Mesenchymal stem cell (in vitro differentiated cells and primary cell): ENCODE data around the gene PPP6R3.
A peak's percentile ranks its signal among the peaks of the same experiment; 100 is the strongest.

ENCODE experiments used
- DNase-seq: peaks from one replicate; pipeline ENCODE4 v3.0.0-alpha.2; 2013
- H2AFZ ChIP-seq: one replicate; pipeline ENCODE4 v1.6.1; 2013; ENCODE audit warnings: low read depth, mild to moderate bottlenecking, control low read depth, inconsistent platforms, low read length, moderate library complexity
- H2AK5ac ChIP-seq: 2 replicates; pipeline ENCODE4 v1.6.1; 2013; ENCODE audit warnings: low read length, moderate library complexity, mild to moderate bottlenecking, inconsistent platforms; ENCODE audit not compliant: severe bottlenecking
- H2BK120ac ChIP-seq: one replicate; pipeline ENCODE4 v1.6.1; 2013; ENCODE audit warnings: low read depth, mild to moderate bottlenecking, inconsistent platforms, low read length, moderate library complexity
- H2BK12ac ChIP-seq, 2 experiments: one replicate each; pipeline ENCODE4 v1.6.1; 2013; ENCODE audit warnings: inconsistent platforms in 2 of 2, low read length in 2 of 2, mild to moderate bottlenecking in 2 of 2, moderate library complexity in 2 of 2, control low read depth in 1 of 2
- H2BK15ac ChIP-seq: one replicate; pipeline ENCODE4 v1.6.1; 2013; ENCODE audit warnings: mild to moderate bottlenecking, low read depth, inconsistent platforms; ENCODE audit not compliant: poor library complexity, severe bottlenecking
- H2BK5ac ChIP-seq: 2 replicates; pipeline ENCODE4 v1.6.1; 2013; ENCODE audit warnings: low read depth, mild to moderate bottlenecking, low read length, control low read depth, inconsistent platforms; ENCODE audit not compliant: poor library complexity, severe bottlenecking
- H3K14ac ChIP-seq, 2 experiments: one replicate each; pipeline ENCODE4 v1.6.1; 2013; ENCODE audit warnings: inconsistent platforms in 2 of 2, low read length in 2 of 2, control low read depth in 1 of 2, mild to moderate bottlenecking in 1 of 2, moderate library complexity in 1 of 2
- H3K18ac ChIP-seq, 2 experiments: one replicate each; pipeline ENCODE4 v1.6.1; 2013; ENCODE audit warnings: inconsistent platforms in 2 of 2, low read length in 2 of 2, control low read depth in 1 of 2, low read depth in 1 of 2, mild to moderate bottlenecking in 1 of 2
- H3K23ac ChIP-seq, 2 experiments: one replicate each; pipeline ENCODE4 v1.6.1; 2013; ENCODE audit warnings: inconsistent platforms in 2 of 2, low read length in 2 of 2, mild to moderate bottlenecking in 2 of 2, moderate library complexity in 2 of 2, control low read depth in 1 of 2
- H3K27ac ChIP-seq: 2 replicates; pipeline ENCODE4 v1.5.1; 2013; ENCODE audit warnings: mild to moderate bottlenecking, moderate library complexity, low read length, control low read depth, inconsistent platforms; ENCODE audit not compliant: poor library complexity, severe bottlenecking
- H3K27me3 ChIP-seq, 2 experiments: 2 replicates each; pipeline versions ENCODE4 v1.6.1 to v1.7.0; 2013; ENCODE audit warnings: low read length in 2 of 2, mild to moderate bottlenecking in 2 of 2, moderate library complexity in 2 of 2, control low read depth in 1 of 2, inconsistent platforms in 1 of 2; ENCODE audit not compliant: control insufficient read depth in 1 of 2, insufficient read depth in 1 of 2
- H3K36me3 ChIP-seq, 2 experiments: 2 replicates each; pipeline versions ENCODE4 v1.6.1 to v1.7.0; 2013; ENCODE audit warnings: low read length in 2 of 2, control low read depth in 1 of 2, inconsistent platforms in 1 of 2, low read depth in 1 of 2, mild to moderate bottlenecking in 1 of 2; ENCODE audit not compliant: insufficient read depth in 2 of 2, control insufficient read depth in 1 of 2
- H3K4ac ChIP-seq, 2 experiments: one replicate each; pipeline ENCODE4 v1.6.1; 2013; ENCODE audit warnings: inconsistent platforms in 2 of 2, low read length in 2 of 2, mild to moderate bottlenecking in 2 of 2, moderate library complexity in 2 of 2, control low read depth in 1 of 2, low read depth in 1 of 2
- H3K4me1 ChIP-seq: 2 replicates; pipeline ENCODE4 v1.6.1; 2013; ENCODE audit warnings: low read depth, low read length, control low read depth; ENCODE audit not compliant: control insufficient read depth, insufficient read depth
- H3K4me2 ChIP-seq: 2 replicates; pipeline ENCODE4 v1.6.1; 2013; ENCODE audit warnings: low read length, mild to moderate bottlenecking, inconsistent platforms; ENCODE audit not compliant: poor library complexity, severe bottlenecking
- H3K4me3 ChIP-seq, 2 experiments: 2 replicates each; pipeline versions ENCODE4 v1.5.1 to v1.7.0; 2013; ENCODE audit warnings: low read length in 2 of 2, mild to moderate bottlenecking in 2 of 2, control low read depth in 1 of 2, low read depth in 1 of 2; ENCODE audit not compliant: insufficient read depth in 1 of 2
- H3K79me1 ChIP-seq: replicated peaks from 2 replicates; pipeline ENCODE4 v1.6.1; 2013; ENCODE audit warnings: mild to moderate bottlenecking, control low read depth, low read length, inconsistent platforms; ENCODE audit not compliant: poor library complexity, severe bottlenecking
- H3K9ac ChIP-seq: 2 replicates; pipeline ENCODE4 v1.7.0; 2013; ENCODE audit warnings: mild to moderate bottlenecking, low read length, moderate library complexity
- H3K9me3 ChIP-seq: 2 replicates; pipeline ENCODE4 v1.7.0; 2013; ENCODE audit warnings: mild to moderate bottlenecking, low read length; ENCODE audit not compliant: control insufficient read depth
- H4K8ac ChIP-seq: one replicate; pipeline ENCODE4 v1.6.1; 2013; ENCODE audit warnings: inconsistent platforms, mild to moderate bottlenecking, low read length, moderate library complexity
- H4K91ac ChIP-seq: one replicate; pipeline ENCODE4 v1.6.1; 2013; ENCODE audit warnings: mild to moderate bottlenecking, low read length, inconsistent platforms
- WGBS: methylation state at CpG from one replicate; pipeline ENCODE4 v1.1.7; 2013; ENCODE audit warnings: mixed read lengths; 5-methylcytosine and 5-hydroxymethylcytosine counted together

PPP6R3 gene

DNA sequence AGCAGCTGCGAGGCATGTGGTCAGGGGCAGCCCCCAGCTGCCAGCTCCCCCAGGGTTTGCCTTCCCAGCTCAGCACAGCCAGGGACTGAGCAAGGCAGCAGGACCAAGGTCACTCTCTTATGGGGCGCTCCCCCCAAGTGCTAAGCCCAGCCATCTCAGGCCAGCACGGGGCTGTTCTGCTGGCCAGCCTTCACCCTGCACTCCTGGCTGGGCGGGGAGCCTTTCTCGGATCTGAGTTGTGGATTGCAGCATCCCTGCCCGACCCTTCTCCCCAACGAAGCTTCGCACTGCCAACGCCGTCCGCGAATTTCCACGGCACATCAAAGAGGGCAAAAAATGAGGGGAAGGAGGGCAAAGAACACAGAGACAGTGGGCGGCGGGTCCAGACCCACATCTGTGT, 181.3 kb downstream of the PPP6R3 start:
- no peak for DNase-seq
- H3K9ac ChIP-seq: no peak overlapping the region
- WGBS: 93% methylated on average over 15 of the region's 15 CpGs
- no peak overlapping the region for H3K23ac ChIP-seq
- no peak overlapping the region for H2AK5ac ChIP-seq
- H3K14ac ChIP-seq: no peak overlapping the region
- no peak overlapping the region for H3K18ac ChIP-seq
- H4K8ac ChIP-seq: no peak overlapping the region
- no peaks in the 10 kb centered on the region for H3K79me1 ChIP-seq
- H3K27ac ChIP-seq: no peak overlapping the region
- no peak overlapping the region for H2BK15ac ChIP-seq
- H3K4me2 ChIP-seq: no peak overlapping the region
- H3K4me3 ChIP-seq: no peak overlapping the region
- H3K4me1 ChIP-seq: no peaks in the 10 kb centered on the region
- peaks cover 0 to 2% of the 10 kb centered on the region in 2 experiments for H3K36me3 ChIP-seq
- no peak overlapping the region for H3K4ac ChIP-seq
- H3K9me3 ChIP-seq: peaks cover 11% of the 10 kb centered on the region
- H4K91ac ChIP-seq: no peak overlapping the region
- H2BK12ac ChIP-seq: no peak overlapping the region
- H2BK120ac ChIP-seq: no peak overlapping the region
- H2AFZ ChIP-seq: no peak overlapping the region
- peaks cover 26 to 58% of the 10 kb centered on the region in 2 experiments for H3K27me3 ChIP-seq
- no peak overlapping the region for H2BK5ac ChIP-seq

DNA sequence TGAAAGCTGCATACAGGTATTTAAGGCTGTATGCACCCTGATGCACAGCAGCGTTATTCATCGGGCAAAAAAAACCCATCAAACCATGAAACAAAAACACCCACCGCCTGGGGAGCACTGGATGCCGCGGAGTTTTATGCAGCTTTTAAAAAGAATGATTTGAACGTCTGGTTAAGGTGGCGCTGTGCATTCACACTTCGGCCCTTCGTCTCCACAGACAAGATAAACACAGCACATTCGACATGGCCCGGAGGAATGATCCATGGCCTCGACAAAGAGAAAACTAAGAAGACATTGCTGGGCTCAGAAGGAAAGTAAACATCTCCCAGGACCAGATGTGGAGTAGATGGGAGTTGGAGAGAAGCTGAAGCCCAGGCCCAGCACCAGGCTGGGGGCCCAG, 183.0 kb downstream of the PPP6R3 start:
- H3K36me3 ChIP-seq: peaks cover 0 to 2% of the 10 kb centered on the region in 2 experiments
- H3K27me3 ChIP-seq: peaks cover 38 to 73% of the 10 kb centered on the region in 2 experiments
- no peak overlapping the region for H3K14ac ChIP-seq
- H2BK5ac ChIP-seq: no peak overlapping the region
- no peak overlapping the region for H2BK15ac ChIP-seq
- H3K4me1 ChIP-seq: no peaks in the 10 kb centered on the region
- H3K23ac ChIP-seq: no peak overlapping the region
- no peaks in the 10 kb centered on the region for H3K79me1 ChIP-seq
- H3K18ac ChIP-seq: peak overlapping the region in 1 of 2 experiments; percentile 8
- H4K91ac ChIP-seq: no peak overlapping the region
- WGBS: 66% methylated on average over 12 of the region's 12 CpGs
- H3K27ac ChIP-seq: no peak overlapping the region
- H3K4ac ChIP-seq: no peak overlapping the region
- H3K4me2 ChIP-seq: no peak overlapping the region
- peaks cover 21% of the 10 kb centered on the region for H3K9me3 ChIP-seq
- no peak overlapping the region for H3K9ac ChIP-seq
- H2BK12ac ChIP-seq: no peak overlapping the region
- no peak overlapping the region for H4K8ac ChIP-seq
- no peak overlapping the region for H2BK120ac ChIP-seq
- H2AK5ac ChIP-seq: no peak overlapping the region
- H3K4me3 ChIP-seq: no peak overlapping the region
- no peak overlapping the region for H2AFZ ChIP-seq
- no peak for DNase-seq

DNA sequence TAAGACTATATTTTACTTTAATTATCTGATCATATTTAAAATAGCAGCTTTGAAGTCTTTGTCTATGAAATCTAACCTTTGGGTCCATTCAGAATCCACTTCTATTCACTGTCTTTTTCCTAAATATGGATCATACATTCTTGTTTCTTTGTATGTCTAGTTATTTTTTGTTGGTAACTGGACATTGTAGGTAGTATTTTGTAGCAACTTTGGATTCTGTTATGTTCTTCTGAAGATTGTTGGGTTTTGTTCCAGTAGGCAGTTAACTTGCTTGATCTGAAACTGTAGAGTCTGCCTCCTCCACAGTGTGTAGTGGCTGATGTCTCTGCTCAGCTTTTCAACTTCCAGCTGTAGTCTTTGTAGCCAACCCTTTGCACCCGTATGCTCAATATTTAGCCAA, 186.3 kb downstream of the PPP6R3 start:
- H3K4ac ChIP-seq: no peak overlapping the region
- 79% methylated on average over 1 of the region's 1 CpG for WGBS
- H3K9ac ChIP-seq: no peak overlapping the region
- H3K27ac ChIP-seq: no peak overlapping the region
- H3K23ac ChIP-seq: no peak overlapping the region
- no peak overlapping the region for H4K91ac ChIP-seq
- H3K9me3 ChIP-seq: peaks cover 21% of the 10 kb centered on the region
- no peak overlapping the region for H3K4me2 ChIP-seq
- H2BK15ac ChIP-seq: no peak overlapping the region
- H3K79me1 ChIP-seq: no peaks in the 10 kb centered on the region
- peak overlapping the region in 1 of 2 experiments; percentile 23 for H3K18ac ChIP-seq
- H3K27me3 ChIP-seq: peaks cover 31 to 81% of the 10 kb centered on the region in 2 experiments
- peaks cover 0 to under 1% of the 10 kb centered on the region in 2 experiments for H3K36me3 ChIP-seq
- no peak overlapping the region for H2BK120ac ChIP-seq
- no peak overlapping the region for H3K4me3 ChIP-seq
- H2AFZ ChIP-seq: no peak overlapping the region
- no peak overlapping the region for H3K14ac ChIP-seq
- peaks cover 5% of the 10 kb centered on the region for H3K4me1 ChIP-seq
- DNase-seq: no peak
- no peak overlapping the region for H2BK12ac ChIP-seq
- no peak overlapping the region for H2AK5ac ChIP-seq
- no peak overlapping the region for H2BK5ac ChIP-seq
- no peak overlapping the region for H4K8ac ChIP-seq

DNA sequence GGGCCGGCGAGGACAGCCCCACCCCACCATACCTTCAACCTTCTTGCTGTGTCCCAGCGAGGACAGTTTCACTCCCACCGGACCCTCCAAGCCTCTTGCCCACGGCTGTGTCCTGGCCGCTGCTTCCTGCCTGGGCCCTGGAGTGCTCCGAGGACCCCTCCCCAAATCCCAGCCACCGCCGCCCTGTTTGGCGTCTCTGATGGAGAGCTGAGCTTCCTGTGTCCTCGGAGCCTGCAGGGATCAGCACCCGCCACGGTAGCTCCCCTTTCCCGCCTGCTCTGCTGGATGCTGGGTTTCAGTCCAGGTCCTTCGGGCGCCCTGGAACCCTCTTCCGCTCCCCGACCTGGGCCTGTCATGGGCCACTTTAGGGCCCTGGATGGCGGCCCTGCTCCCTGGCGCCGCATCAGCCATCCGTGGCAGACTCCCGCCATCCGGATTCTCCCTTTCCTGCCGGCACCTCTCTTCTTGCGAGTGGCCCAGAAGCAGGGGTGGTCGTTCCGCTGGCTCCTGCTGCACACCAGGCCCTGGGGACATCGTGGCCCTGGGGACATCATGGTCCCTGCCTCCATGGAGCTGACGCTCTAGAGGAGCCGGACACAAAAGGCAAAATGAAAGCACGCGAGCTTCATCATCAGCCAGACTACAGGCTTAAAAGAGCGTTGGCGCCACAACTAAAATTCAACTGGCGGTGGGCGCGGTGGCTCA, 189.5 kb downstream of the PPP6R3 start:
- no peak overlapping the region for H3K4me2 ChIP-seq
- no peak overlapping the region for H3K4ac ChIP-seq
- H3K27ac ChIP-seq: no peak overlapping the region
- no peak overlapping the region for H4K8ac ChIP-seq
- H3K14ac ChIP-seq: no peak overlapping the region
- no peak overlapping the region for H2BK120ac ChIP-seq
- H3K4me1 ChIP-seq: peaks cover 6% of the 10 kb centered on the region
- H2BK5ac ChIP-seq: no peak overlapping the region
- H3K27me3 ChIP-seq: peaks cover 40 to 91% of the 10 kb centered on the region in 2 experiments
- peaks cover 25% of the 10 kb centered on the region for H3K9me3 ChIP-seq
- no peak overlapping the region for H3K4me3 ChIP-seq
- no peak overlapping the region for H2AFZ ChIP-seq
- H3K79me1 ChIP-seq: no peaks in the 10 kb centered on the region
- no peak overlapping the region for H3K18ac ChIP-seq
- H2AK5ac ChIP-seq: no peak overlapping the region
- no peaks in the 10 kb centered on the region for H3K36me3 ChIP-seq
- WGBS: 86% methylated on average over 37 of the region's 38 CpGs
- H3K23ac ChIP-seq: no peak overlapping the region
- no peak overlapping the region for H3K9ac ChIP-seq
- no peak overlapping the region for H2BK12ac ChIP-seq
- H4K91ac ChIP-seq: no peak overlapping the region
- no peak for DNase-seq
- no peak overlapping the region for H2BK15ac ChIP-seq
